HG03442 (cell line): ENCODE data around the gene MYO9A.
"Not testable (repeated sequence)": the region's sequence is repeated elsewhere in the genome, so short reads cannot be mapped to it uniquely, and the experiment has no call there.

Source experiments
- ATAC-seq: cut with Tn5 transposase; IDR thresholded peaks from one replicate; pipeline ENCODE4 v1.9.1; 2021; ENCODE audit warnings: mild to moderate bottlenecking, moderate library complexity; ENCODE audit not compliant: unreplicated experiment

Gene MYO9A

GRCh38 chr15:71885390-71885789 is 232.6 kb downstream of the MYO9A start:
- ATAC-seq = no peak

- no peak for ATAC-seq
Measured at GRCh38 chr15:71883447-71883846, 234.5 kb downstream of the MYO9A start.

GRCh38 chr15:71880276-71880675 is 237.7 kb downstream of the MYO9A start:
- ATAC-seq = no peak

- ATAC-seq = no peak
Measured at GRCh38 chr15:71874245-71874644, 243.7 kb downstream of the MYO9A start.

GRCh38 chr15:71858232-71858631 is 259.7 kb downstream of the MYO9A start:
- ATAC-seq = not testable (repeated sequence)

- no peak for ATAC-seq
Measured at GRCh38 chr15:71853543-71853942, 264.4 kb downstream of the MYO9A start.

- ATAC-seq = no peak
Measured at GRCh38 chr15:71844916-71845315, 273.0 kb downstream of the MYO9A start.

- ATAC-seq = no peak
Measured at GRCh38 chr15:71841563-71841962, 276.4 kb downstream of the MYO9A start.

- no peak for ATAC-seq
Measured at GRCh38 chr15:71830981-71831380, 287.0 kb downstream of the MYO9A start.

GRCh38 chr15:71826196-71826595 is 291.8 kb downstream of the MYO9A start:
- no peak for ATAC-seq

- no peak for ATAC-seq
Measured at GRCh38 chr15:71825021-71825730, 292.8 kb downstream of the MYO9A start.

GRCh38 chr15:71823801-71824200 is 294.1 kb downstream of the MYO9A start:
- no peak for ATAC-seq

- ATAC-seq = no peak
Measured at GRCh38 chr15:71822890-71823630, 294.9 kb downstream of the MYO9A start.

GRCh38 chr15:71821547-71822129 is 296.3 kb downstream of the MYO9A start:
- no peak for ATAC-seq

GRCh38 chr15:71820127-71820526 is 297.8 kb downstream of the MYO9A start:
- ATAC-seq = no peak

- no peak for ATAC-seq
Measured at GRCh38 chr15:71817351-71817750, 300.6 kb downstream of the MYO9A start.

GRCh38 chr15:71815301-71815700 is 302.6 kb downstream of the MYO9A start:
- no peak for ATAC-seq

- ATAC-seq = no peak
Measured at GRCh38 chr15:71813723-71814470, 304.1 kb downstream of the MYO9A start.

- no peak for ATAC-seq
Measured at GRCh38 chr15:71812966-71813722, 304.8 kb downstream of the MYO9A start.
